GM23338 (cell line): Measurements from ENCODE around the gene VPS16. TPM values are rescaled to one million over a fixed set of nuclear protein-coding genes. Genes with fewer than 3 reads are reported as not detected.

Experiments
- ATAC-seq: fragments of 200-7000 bp; cut with Tn5 transposase; 3 replicates; pipeline ENCODE4 v1.9.1; 2020
- DNase-seq: peaks from one replicate; pipeline ENCODE4 v3.0.0-alpha.2; 2015; ENCODE audit warnings: low spot score
- H2AFZ ChIP-seq: fragments of 200-600 bp; sonication (generic); 2 replicates; pipeline ENCODE4 v1.8.0; 2016; ENCODE audit warnings: antibody characterized with exemption, mild to moderate bottlenecking, moderate library complexity
- H3F3A ChIP-seq: fragments of 200-600 bp; sonication (generic); replicated peaks from 2 replicates; pipeline ENCODE4 v1.8.0; 2017; ENCODE audit warnings: antibody characterized with exemption, mixed run types, low read depth
- H3K27ac ChIP-seq: fragments of 200-600 bp; sonication (generic); 2 replicates; pipeline ENCODE4 v1.6.1; 2016; ENCODE audit warnings: low read depth
- H3K27me3 ChIP-seq: fragments of 200-600 bp; sonication (generic); 2 replicates; pipeline ENCODE4 v1.8.0; 2016; ENCODE audit warnings: mild to moderate bottlenecking, mixed run types, moderate library complexity; ENCODE audit not compliant: insufficient read depth
- H3K36me3 ChIP-seq: fragments of 200-600 bp; sonication (generic); 2 replicates; pipeline ENCODE4 v1.8.0; 2016; ENCODE audit warnings: mild to moderate bottlenecking; ENCODE audit not compliant: insufficient read depth
- H3K4me1 ChIP-seq: fragments of 200-600 bp; sonication (generic); 2 replicates; pipeline ENCODE4 v1.8.0; 2016; ENCODE audit warnings: mild to moderate bottlenecking, moderate library complexity; ENCODE audit not compliant: insufficient read depth
- H3K4me2 ChIP-seq: fragments of 200-600 bp; sonication (generic); 2 replicates; pipeline ENCODE4 v1.7.1; 2017; ENCODE audit warnings: mixed run types
- H3K4me3 ChIP-seq: fragments of 200-600 bp; sonication (generic); 2 replicates; pipeline ENCODE4 v1.6.1; 2016; ENCODE audit warnings: mixed run types
- H3K79me2 ChIP-seq: fragments of 200-600 bp; sonication (generic); replicated peaks from 2 replicates; pipeline ENCODE4 v1.8.0; 2017; ENCODE audit warnings: mild to moderate bottlenecking; ENCODE audit not compliant: insufficient read depth
- H3K9me2 ChIP-seq: fragments of 200-600 bp; sonication (generic); 2 replicates; pipeline ENCODE4 v1.8.0; 2017; ENCODE audit not compliant: insufficient read depth
- H4K20me1 ChIP-seq: fragments of 200-600 bp; sonication (generic); replicated peaks from 2 replicates; pipeline ENCODE4 v1.8.0; 2017; ENCODE audit warnings: mild to moderate bottlenecking; ENCODE audit not compliant: insufficient read depth
- H3K27ac Mint-ChIP-seq: 2 replicates; pipeline ENCODE4 v1.8.0; 2020; ENCODE audit warnings: inconsistent platforms, mild to moderate bottlenecking, moderate library complexity, mixed read lengths
- H3K27me3 Mint-ChIP-seq: 3 replicates; pipeline ENCODE4 v1.8.0; 2022; ENCODE audit warnings: low read depth, mild to moderate bottlenecking, moderate library complexity, mixed read lengths, inconsistent platforms; ENCODE audit not compliant: insufficient read depth, poor library complexity
- H3K36me3 Mint-ChIP-seq: 3 replicates; pipeline ENCODE4 v1.8.0; 2021; ENCODE audit warnings: low read depth, mild to moderate bottlenecking, inconsistent platforms, moderate library complexity, mixed read lengths
- H3K4me1 Mint-ChIP-seq: 3 replicates; pipeline ENCODE4 v1.8.0; 2020; ENCODE audit warnings: mild to moderate bottlenecking, inconsistent platforms, mixed read lengths
- H3K4me3 Mint-ChIP-seq: 3 replicates; pipeline ENCODE4 v1.8.0; 2021; ENCODE audit warnings: moderate library complexity, mild to moderate bottlenecking, inconsistent platforms, mixed read lengths
- H3K9me3 Mint-ChIP-seq: 3 replicates; pipeline ENCODE4 v1.8.0; 2020; ENCODE audit warnings: moderate library complexity, mild to moderate bottlenecking, inconsistent platforms, mixed read lengths
- CREB1 ChIP-seq: fragments of 250-450 bp; sonication (Bioruptor Pico); IDR thresholded peaks from 2 replicates; pipeline ENCODE4 v1.5.0; 2020; ENCODE audit warnings: low read depth, mild to moderate bottlenecking, moderate library complexity
- CTCF ChIP-seq, 2 experiments: fragments of 200-600 bp in 1 of 2; sonication (generic) in 1 of 2; conservative IDR thresholded peaks; 2 replicates each; pipeline versions ENCODE4 v1.5.1 to v1.6.1; 2016 to 2017; ENCODE audit warnings: antibody characterized with exemption in 2 of 2, low read depth in 2 of 2, mild to moderate bottlenecking in 2 of 2, moderate library complexity in 1 of 2
- ETS1 ChIP-seq: IDR thresholded peaks from 2 replicates; pipeline ENCODE4 v1.6.1; 2016; ENCODE audit warnings: antibody characterized with exemption
- EZH2 ChIP-seq: fragments of 200-600 bp; sonication (generic); IDR thresholded peaks from one replicate; pipeline ENCODE4 v1.8.0; 2017; ENCODE audit warnings: antibody characterized with exemption, mild to moderate bottlenecking, low read depth; ENCODE audit not compliant: unreplicated experiment
- EZH2phosphoT487 ChIP-seq: fragments of 200-600 bp; sonication (generic); IDR thresholded peaks from one replicate; pipeline ENCODE4 v1.8.1; 2018; ENCODE audit warnings: antibody characterized with exemption; ENCODE audit not compliant: unreplicated experiment
- JUNB ChIP-seq: IDR thresholded peaks from one replicate; pipeline ENCODE4 v1.6.1; 2016; ENCODE audit warnings: antibody characterized with exemption; ENCODE audit not compliant: unreplicated experiment
- NANOG ChIP-seq: IDR thresholded peaks from 2 replicates; pipeline ENCODE4 v1.6.1; 2016; ENCODE audit warnings: antibody characterized with exemption, borderline replicate concordance
- POLR2AphosphoS5 ChIP-seq: IDR thresholded peaks from 2 replicates; pipeline ENCODE4 v1.6.1; 2016; ENCODE audit warnings: antibody characterized with exemption, low read depth
- REST ChIP-seq: IDR thresholded peaks from one replicate; pipeline ENCODE4 v1.6.1; 2018; ENCODE audit warnings: antibody characterized with exemption; ENCODE audit not compliant: unreplicated experiment
- STAT1 ChIP-seq: IDR thresholded peaks from one replicate; pipeline ENCODE4 v1.6.1; 2016; ENCODE audit warnings: antibody characterized with exemption; ENCODE audit not compliant: unreplicated experiment
- ZNF114 ChIP-seq: fragments of 250-450 bp; sonication (Bioruptor Pico); IDR thresholded peaks from 2 replicates; pipeline ENCODE4 v1.5.0; 2020; ENCODE audit warnings: mild to moderate bottlenecking, moderate library complexity
- ZNF331 ChIP-seq: fragments of 250-450 bp; sonication (Bioruptor Pico); IDR thresholded peaks from 2 replicates; pipeline ENCODE4 v1.5.0; 2020; ENCODE audit warnings: low read depth, mild to moderate bottlenecking, moderate library complexity
- polyA plus RNA-seq: library from polyadenylated mRNA; unstranded; fragments of >200 nt; fragmentation: Nextera tagmentation; extraction: Ambion mirVana; gene quantifications from 2 replicates; pipeline ENCODE4 v1.2.1, GENCODE V29; 2016
- total RNA-seq: library from RNA; depleted of rRNA; stranded (reverse); fragments of >200 nt; shearing (Covaris generic); gene quantifications from 2 replicates; pipeline ENCODE4 v1.2.3, GENCODE V29; 2014
- TF ChIP-seq, protein P1 (sequence below): fragments of 250-450 bp; sonication (Bioruptor Pico); IDR thresholded peaks from 2 replicates; pipeline ENCODE4 v1.5.0; 2020; ENCODE audit warnings: mild to moderate bottlenecking, moderate library complexity

VPS16 gene
- total and polyA plus RNA-seq, 2 experiments from 2014 or later, result 11.2 to 17.7 TPM

DNA sequence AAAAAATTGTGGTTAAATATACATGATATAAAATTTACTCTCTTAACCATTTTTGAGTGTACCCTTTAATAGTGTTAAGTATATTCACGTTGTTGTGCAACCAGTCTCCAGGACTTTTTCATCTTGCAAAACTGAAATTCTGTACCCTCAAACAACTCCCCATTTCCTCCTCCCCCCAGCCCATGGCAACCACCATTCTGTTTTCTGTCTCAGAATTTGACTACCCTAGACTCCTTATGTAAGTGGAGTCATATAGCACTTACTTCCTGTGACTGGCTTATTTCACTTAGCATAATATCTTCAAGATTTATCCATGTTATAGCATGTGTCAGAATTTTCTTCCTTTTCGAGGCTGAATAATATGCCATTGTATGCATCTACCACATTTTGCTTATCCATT, 5.1 kb downstream of the VPS16 start:
- H3K36me3 ChIP-seq, result no peaks in the 10 kb centered on the region
- H3F3A ChIP-seq, result no peaks in the 10 kb centered on the region
- H3K4me3 ChIP-seq, result no peak overlapping the region
- Mint-ChIP-seq H3K9me3 (no peaks in the 10 kb centered on the region; the same call in 2 of the 3 replicates), H3K4me1 (peaks cover 3% of the 10 kb centered on the region; the same call in 1 of the 3 replicates), H3K27me3 (peaks cover 8% of the 10 kb centered on the region), H3K36me3 (no peaks in the 10 kb centered on the region), H3K27ac (no peak overlapping the region), H3K4me3 (no peak overlapping the region)
- H3K79me2 ChIP-seq, result no peaks in the 10 kb centered on the region
- no peaks in the 10 kb centered on the region for H3K4me1 ChIP-seq
- DNase-seq (no peak), ATAC-seq (no peak)
- no peak overlapping the region for H2AFZ ChIP-seq
- no peak overlapping the region for H3K4me2 ChIP-seq
- no peak for TF ChIP-seq ZNF331 (CRISPR knock-in tag)
- TF ChIP-seq EZH2, result no peak
- no peak for TF ChIP-seq STAT1
- TF ChIP-seq CTCF (conservative IDR thresholded peaks at IDR 0.05; ENCODE audit: low read depth in 2 of 2), result no peak
- TF ChIP-seq POLR2AphosphoS5, result no peak
- TF ChIP-seq ETS1, result no peak
- no peak for TF ChIP-seq EZH2phosphoT487
- TF ChIP-seq, protein P1, sequence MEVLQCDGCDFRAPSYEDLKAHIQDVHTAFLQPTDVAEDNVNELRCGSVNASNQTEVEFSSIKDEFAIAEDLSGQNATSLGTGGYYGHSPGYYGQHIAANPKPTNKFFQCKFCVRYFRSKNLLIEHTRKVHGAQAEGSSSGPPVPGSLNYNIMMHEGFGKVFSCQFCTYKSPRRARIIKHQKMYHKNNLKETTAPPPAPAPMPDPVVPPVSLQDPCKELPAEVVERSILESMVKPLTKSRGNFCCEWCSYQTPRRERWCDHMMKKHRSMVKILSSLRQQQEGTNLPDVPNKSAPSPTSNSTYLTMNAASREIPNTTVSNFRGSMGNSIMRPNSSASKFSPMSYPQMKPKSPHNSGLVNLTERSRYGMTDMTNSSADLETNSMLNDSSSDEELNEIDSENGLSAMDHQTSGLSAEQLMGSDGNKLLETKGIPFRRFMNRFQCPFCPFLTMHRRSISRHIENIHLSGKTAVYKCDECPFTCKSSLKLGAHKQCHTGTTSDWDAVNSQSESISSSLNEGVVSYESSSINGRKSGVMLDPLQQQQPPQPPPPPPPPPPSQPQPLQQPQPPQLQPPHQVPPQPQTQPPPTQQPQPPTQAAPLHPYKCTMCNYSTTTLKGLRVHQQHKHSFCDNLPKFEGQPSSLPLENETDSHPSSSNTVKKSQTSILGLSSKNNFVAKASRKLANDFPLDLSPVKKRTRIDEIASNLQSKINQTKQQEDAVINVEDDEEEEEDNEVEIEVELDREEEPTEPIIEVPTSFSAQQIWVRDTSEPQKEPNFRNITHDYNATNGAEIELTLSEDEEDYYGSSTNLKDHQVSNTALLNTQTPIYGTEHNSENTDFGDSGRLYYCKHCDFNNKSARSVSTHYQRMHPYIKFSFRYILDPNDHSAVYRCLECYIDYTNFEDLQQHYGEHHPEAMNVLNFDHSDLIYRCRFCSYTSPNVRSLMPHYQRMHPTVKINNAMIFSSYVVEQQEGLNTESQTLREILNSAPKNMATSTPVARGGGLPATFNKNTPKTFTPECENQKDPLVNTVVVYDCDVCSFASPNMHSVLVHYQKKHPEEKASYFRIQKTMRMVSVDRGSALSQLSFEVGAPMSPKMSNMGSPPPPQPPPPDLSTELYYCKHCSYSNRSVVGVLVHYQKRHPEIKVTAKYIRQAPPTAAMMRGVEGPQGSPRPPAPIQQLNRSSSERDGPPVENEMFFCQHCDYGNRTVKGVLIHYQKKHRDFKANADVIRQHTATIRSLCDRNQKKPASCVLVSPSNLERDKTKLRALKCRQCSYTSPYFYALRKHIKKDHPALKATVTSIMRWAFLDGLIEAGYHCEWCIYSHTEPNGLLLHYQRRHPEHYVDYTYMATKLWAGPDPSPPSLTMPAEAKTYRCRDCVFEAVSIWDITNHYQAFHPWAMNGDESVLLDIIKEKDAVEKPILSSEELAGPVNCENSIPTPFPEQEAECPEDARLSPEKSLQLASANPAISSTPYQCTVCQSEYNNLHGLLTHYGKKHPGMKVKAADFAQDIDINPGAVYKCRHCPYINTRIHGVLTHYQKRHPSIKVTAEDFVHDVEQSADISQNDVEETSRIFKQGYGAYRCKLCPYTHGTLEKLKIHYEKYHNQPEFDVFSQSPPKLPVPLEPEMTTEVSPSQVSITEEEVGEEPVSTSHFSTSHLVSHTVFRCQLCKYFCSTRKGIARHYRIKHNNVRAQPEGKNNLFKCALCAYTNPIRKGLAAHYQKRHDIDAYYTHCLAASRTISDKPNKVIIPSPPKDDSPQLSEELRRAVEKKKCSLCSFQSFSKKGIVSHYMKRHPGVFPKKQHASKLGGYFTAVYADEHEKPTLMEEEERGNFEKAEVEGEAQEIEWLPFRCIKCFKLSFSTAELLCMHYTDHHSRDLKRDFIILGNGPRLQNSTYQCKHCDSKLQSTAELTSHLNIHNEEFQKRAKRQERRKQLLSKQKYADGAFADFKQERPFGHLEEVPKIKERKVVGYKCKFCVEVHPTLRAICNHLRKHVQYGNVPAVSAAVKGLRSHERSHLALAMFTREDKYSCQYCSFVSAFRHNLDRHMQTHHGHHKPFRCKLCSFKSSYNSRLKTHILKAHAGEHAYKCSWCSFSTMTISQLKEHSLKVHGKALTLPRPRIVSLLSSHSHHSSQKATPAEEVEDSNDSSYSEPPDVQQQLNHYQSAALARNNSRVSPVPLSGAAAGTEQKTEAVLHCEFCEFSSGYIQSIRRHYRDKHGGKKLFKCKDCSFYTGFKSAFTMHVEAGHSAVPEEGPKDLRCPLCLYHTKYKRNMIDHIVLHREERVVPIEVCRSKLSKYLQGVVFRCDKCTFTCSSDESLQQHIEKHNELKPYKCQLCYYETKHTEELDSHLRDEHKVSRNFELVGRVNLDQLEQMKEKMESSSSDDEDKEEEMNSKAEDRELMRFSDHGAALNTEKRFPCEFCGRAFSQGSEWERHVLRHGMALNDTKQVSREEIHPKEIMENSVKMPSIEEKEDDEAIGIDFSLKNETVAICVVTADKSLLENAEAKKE (CRISPR knock-in tag), result no peak
- no peak for TF ChIP-seq JUNB
- no peak for TF ChIP-seq NANOG
- no peak for TF ChIP-seq ZNF114
- TF ChIP-seq CREB1 (CRISPR knock-in tag), result no peak
- no peak for TF ChIP-seq REST
- H3K9me2 ChIP-seq, result no peaks in the 10 kb centered on the region
- no peak overlapping the region for H3K27ac ChIP-seq
- 0 out of 2 replicates have a peak, but pooled peaks cover 3% of the 10 kb centered on the region for H4K20me1 ChIP-seq
- H3K27me3 ChIP-seq, result peaks cover 8% of the 10 kb centered on the region; the same call in 1 of the 2 replicates
